GM18907 (cell line): Measurements from ENCODE around the gene POFUT2.

Source experiments
- ATAC-seq: cut with Tn5 transposase; IDR thresholded peaks from one replicate; pipeline ENCODE4 v1.9.1; 2021; ENCODE audit warnings: mild to moderate bottlenecking, moderate library complexity; ENCODE audit not compliant: unreplicated experiment

The POFUT2 gene

GRCh38 chr21:45226540-45227326 is 61.0 kb downstream of the POFUT2 start:
- no peak for ATAC-seq

DNA sequence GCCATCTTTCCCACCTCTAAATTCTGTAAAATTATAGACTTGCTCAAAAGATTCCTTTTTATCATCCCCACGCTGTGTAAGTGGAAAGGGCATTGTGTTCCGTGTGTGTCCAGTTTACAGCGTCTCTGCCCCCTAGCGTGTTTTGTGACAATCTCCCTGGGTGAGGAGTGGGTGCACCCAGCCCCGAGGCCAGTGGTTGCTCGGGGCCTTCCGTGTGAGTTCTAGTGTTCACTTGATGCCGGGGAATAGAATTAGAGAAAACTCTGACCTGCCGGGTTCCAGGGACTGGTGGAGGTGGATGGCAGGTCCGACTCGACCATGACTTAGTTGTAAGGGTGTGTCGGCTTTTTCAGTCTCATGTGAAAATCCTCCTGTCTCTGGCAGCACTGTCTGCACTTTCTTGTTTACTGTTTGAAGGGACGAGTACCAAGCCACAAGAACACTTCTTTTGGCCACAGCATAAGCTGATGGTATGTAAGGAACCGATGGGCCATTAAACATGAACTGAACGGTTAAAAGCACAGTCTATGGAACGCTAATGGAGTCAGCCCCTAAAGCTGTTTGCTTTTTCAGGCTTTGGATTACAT is 61.9 kb downstream of the POFUT2 start:
- ATAC-seq, result no peak

- ATAC-seq, result no peak
Observed at GRCh38 chr21:45225041-45225740, 62.5 kb downstream of the POFUT2 start.

- ATAC-seq, result no peak
Observed at GRCh38 chr21:45224189-45224938, 63.3 kb downstream of the POFUT2 start.

DNA sequence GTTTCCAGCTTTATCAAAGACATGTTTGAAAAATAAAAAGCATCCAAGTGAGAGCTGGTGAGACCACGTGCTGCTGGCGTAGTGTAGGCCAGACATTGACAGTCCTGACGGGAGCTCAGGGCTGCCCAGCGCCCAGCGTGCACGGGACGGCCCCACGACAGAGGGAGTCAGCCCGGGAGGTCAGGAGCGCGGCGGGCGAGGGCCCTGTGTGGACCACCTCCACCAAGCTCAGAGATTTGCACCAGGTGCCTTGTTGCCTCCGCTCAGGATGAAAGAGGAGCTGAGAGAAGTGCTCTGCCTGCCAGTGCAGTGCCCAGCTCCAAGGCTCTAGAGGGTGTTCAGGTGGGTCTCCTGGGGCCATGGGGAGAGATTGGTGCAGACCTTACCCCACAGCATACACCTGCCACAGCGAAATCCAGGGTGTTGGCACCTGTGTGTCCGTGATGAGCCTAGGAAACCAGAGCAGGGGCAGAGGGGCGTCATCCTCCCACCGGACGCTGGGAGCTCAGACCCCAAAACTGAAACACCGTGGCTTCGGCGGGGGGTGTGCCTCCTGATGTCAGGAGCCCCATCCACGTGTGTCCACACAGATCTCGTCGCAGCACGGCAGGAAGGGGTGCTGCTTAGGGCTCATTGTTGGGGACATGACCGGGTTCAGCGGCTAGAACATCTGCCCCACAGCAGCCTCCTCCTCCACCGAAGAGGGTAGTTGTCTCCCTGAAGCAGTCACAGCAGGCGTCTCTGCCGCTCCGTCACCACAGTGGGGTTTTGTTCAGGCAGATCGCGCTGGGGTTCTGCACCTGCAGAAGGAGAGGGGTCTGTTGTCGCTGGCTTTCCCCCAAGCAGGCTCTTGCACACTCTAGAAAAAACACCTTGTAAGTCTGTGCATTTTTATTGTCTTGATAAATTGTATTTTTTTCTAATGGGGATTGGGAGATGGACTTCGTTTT is 64.2 kb downstream of the POFUT2 start:
- no peak for ATAC-seq

DNA sequence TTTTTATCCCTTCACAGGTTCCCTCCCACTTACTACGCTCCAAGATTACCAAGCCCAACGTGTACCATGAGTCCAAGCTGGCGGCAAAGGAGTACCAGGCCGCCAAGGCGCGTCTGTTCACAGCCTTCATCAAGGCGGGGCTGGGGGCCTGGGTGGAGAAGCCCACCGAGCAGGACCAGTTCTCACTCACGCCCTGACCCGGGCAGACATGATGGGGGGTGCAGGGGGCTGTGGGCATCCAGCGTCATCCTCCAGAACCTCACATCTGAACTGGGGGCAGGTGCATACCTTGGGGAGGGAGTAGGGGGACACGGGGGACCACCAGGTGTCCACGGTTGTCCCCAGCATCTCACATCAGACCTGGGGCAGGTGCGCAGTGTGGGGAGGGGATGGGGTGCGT is 65.7 kb downstream of the POFUT2 start:
- no peak for ATAC-seq

- ATAC-seq, result no peak
Observed at GRCh38 chr21:45220714-45221490, 66.8 kb downstream of the POFUT2 start.

DNA sequence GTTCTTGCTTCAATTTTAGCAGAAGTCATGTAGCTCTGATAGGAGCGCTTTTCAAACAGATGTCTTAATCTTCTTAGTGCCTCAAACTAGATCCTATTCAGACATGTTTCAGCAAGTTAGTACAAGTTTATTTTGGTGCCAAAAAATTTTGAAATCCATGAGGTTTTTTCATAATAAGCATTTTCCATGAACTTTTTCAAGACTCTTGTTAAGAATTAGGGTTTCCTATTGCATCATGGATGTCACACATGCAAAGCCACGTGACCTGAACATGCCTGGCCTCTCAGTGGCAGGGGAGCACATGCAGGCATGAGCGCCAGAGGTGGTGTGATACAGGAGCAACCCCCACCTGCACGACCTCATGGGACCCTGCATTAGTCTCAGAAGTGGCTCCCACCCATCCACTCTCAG is 67.6 kb downstream of the POFUT2 start:
- no peak for ATAC-seq

GRCh38 chr21:45219517-45219916 is 68.2 kb downstream of the POFUT2 start:
- ATAC-seq, result no peak

DNA sequence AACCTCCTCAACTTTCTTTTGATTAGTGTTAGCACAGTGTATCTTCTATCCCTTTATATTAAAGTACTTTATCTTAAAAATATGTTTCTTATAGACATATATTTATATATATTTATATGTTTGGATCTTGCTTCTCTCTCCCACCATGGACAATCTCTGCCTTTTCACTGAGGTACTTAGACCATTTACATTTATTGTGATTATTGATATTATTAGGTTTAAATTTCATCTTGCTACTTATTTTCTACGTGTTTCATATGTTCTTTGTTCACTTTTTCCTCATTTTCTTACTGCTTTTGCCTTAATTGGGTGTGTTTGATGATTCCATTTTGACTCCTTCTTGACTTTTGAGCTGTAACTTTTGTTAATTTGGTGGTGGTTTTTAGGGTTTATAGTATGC is 70.7 kb downstream of the POFUT2 start:
- ATAC-seq, result no peak

- no peak for ATAC-seq
Observed at GRCh38 chr21:45215213-45215612, 72.5 kb downstream of the POFUT2 start.
